ENCODE measurements around the gene PRPSAP1.
"Not testable (repeated sequence)": the region's sequence is repeated elsewhere in the genome, so short reads cannot be mapped to it uniquely, and the experiment has no call there.

PRPSAP1 gene

DNA sequence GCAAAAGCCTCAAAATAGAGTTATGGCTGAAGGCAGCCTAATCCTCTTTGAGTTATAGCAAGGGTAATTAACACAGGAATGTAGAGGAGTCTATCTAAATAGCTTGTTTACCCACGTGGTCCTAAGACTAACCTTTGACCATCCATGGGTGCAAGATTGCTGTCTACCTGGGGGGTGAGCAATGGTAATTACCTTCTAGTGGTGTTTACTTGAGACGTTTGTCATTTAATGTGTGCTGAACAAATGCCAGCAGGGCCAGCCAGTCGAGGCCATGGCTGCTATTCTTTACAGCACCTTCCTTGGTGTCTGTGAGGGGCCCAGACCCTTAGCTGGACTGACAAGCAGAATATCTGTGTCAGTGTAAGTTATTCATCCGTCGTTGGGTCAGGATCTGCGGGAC is 13.9 kb upstream of the PRPSAP1 start:
- Histone ChIP-seq H3K4me1 (ENCODE audit: control insufficient read depth, low read depth, low read length) (no peaks in the 10 kb centered on the region), H3K36me3 (ENCODE audit: control insufficient read depth, low read depth, low read length) (no peaks in the 10 kb centered on the region), H3K4me3 (ENCODE audit: low read length) (no peak overlapping the region), H3K27me3 (ENCODE audit: control insufficient read depth, insufficient read depth, low read length) (no peaks in the 10 kb centered on the region), H3K9me3 (ENCODE audit: control insufficient read depth, low read depth, low read length) (no peaks in the 10 kb centered on the region), H3K27ac (ENCODE audit: low read length) (no peak overlapping the region), H3K9ac (ENCODE audit: low read length) (no peak overlapping the region)

DNA sequence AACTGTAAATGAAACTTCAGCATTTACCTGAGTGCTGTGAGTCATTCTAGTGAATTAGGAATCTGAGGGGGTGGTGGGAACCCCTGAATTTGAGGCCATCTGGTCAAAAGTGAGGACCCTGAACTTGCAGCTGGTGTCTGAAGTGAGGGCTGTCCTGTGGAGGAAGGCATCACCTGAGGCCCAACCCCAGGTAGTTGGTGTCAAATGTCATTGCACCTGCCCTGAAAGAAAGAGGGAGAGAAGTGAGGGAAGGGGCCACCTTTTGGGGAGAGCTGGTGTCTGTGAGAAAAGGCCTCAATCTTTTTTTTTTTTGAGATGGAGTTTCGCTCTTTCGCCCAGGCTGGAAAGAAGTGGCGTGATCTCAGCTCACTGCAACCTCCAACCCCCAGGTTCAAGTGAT is 12.5 kb upstream of the PRPSAP1 start:
- Histone ChIP-seq H3K27ac (ENCODE audit: low read length) (no peak overlapping the region), H3K4me3 (ENCODE audit: low read length) (no peak overlapping the region), H3K9me3 (ENCODE audit: control insufficient read depth, low read depth, low read length) (no peaks in the 10 kb centered on the region), H3K4me1 (ENCODE audit: control insufficient read depth, low read depth, low read length) (no peaks in the 10 kb centered on the region), H3K9ac (ENCODE audit: low read length) (no peak overlapping the region), H3K27me3 (ENCODE audit: control insufficient read depth, insufficient read depth, low read length) (no peaks in the 10 kb centered on the region), H3K36me3 (ENCODE audit: control insufficient read depth, low read depth, low read length) (no peaks in the 10 kb centered on the region)

- Histone ChIP-seq H3K9me3 (ENCODE audit: control insufficient read depth, low read depth, low read length) (no peaks in the 10 kb centered on the region), H3K4me1 (ENCODE audit: control insufficient read depth, low read depth, low read length) (no peaks in the 10 kb centered on the region), H3K36me3 (ENCODE audit: control insufficient read depth, low read depth, low read length) (no peaks in the 10 kb centered on the region), H3K27me3 (ENCODE audit: control insufficient read depth, insufficient read depth, low read length) (no peaks in the 10 kb centered on the region), H3K9ac (ENCODE audit: low read length) (no peak overlapping the region), H3K4me3 (ENCODE audit: low read length) (no peak overlapping the region), H3K27ac (ENCODE audit: low read length) (no peak overlapping the region)
Observed at GRCh38 chr17:76365256-76365903, 11.7 kb upstream of the PRPSAP1 start.

DNA sequence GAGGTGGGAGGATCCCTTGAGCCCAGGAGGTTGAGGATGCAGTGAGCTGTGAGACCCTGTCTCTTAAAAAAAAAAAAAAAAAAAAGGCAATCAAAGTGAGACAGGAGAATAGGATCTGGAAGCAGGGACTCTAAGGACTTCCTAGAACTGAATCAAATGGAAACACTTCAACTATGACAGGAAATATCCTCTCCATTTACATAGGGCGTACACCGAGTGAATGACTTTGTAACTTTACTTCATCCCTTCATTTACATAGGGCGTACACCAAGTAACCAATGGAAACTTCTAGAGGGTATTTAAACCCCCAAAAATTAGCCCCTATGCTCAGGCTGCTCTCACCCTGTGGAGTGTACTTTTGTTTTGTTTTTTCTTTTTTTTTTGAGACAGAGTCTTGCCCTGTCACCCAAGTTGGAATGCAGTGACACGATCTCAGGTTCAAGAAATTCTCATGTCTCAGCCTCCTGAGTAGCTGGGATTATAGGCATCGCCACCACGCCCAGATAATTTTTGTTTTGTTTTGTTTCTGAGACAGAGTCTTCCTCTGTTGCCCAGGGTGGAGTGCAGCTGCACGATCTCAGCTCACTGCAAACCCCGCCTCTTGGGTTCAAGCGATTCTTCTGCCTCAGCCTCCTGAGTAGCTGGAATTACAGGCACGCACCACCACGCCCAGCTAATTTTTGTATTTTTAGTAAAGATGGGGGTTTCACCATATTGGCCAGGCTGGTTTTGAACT is 9.6 kb upstream of the PRPSAP1 start:
- Histone ChIP-seq H3K27me3 (ENCODE audit: control insufficient read depth, insufficient read depth, low read length) (no peaks in the 10 kb centered on the region), H3K27ac (ENCODE audit: low read length) (no peak overlapping the region), H3K9me3 (ENCODE audit: control insufficient read depth, low read depth, low read length) (no peaks in the 10 kb centered on the region)

DNA sequence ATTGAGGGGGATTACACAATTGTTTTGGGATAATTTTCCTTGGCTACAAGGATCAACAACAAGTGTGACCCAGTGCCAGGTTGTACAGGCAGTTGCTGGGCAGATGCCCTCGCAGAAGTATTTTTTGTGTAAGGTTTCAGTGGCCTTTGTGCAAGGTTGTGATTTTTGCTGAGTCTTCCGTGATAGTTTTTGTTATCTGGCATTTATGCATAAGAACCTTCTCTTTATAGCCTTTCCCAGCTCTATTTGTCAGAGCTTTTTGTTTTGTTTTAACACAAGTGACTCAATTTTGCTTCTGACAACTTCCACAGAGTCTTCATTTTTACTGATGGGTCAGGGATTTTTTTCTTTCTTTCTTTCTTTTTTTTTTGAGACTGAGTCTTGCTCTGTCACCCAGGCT is 6.7 kb upstream of the PRPSAP1 start:
- Histone ChIP-seq H3K9ac (ENCODE audit: low read length) (no peak overlapping the region), H3K4me3 (ENCODE audit: low read length) (no peak overlapping the region), H3K9me3 (ENCODE audit: control insufficient read depth, low read depth, low read length) (no peaks in the 10 kb centered on the region), H3K27ac (ENCODE audit: low read length) (no peak overlapping the region), H3K27me3 (ENCODE audit: control insufficient read depth, insufficient read depth, low read length) (no peaks in the 10 kb centered on the region), H3K4me1 (ENCODE audit: control insufficient read depth, low read depth, low read length) (no peaks in the 10 kb centered on the region), H3K36me3 (ENCODE audit: control insufficient read depth, low read depth, low read length) (no peaks in the 10 kb centered on the region)

More for the DNA sequence above, 9.6 kb upstream of the PRPSAP1 start:
- H3K4me3 ChIP-seq (ENCODE audit: low read length) = no peak overlapping the region
- H3K36me3 ChIP-seq (ENCODE audit: control insufficient read depth, low read depth, low read length) = no peaks in the 10 kb centered on the region
- no peak overlapping the region for H3K9ac ChIP-seq (ENCODE audit: low read length)
- H3K4me1 ChIP-seq (ENCODE audit: control insufficient read depth, low read depth, low read length) = no peaks in the 10 kb centered on the region

DNA sequence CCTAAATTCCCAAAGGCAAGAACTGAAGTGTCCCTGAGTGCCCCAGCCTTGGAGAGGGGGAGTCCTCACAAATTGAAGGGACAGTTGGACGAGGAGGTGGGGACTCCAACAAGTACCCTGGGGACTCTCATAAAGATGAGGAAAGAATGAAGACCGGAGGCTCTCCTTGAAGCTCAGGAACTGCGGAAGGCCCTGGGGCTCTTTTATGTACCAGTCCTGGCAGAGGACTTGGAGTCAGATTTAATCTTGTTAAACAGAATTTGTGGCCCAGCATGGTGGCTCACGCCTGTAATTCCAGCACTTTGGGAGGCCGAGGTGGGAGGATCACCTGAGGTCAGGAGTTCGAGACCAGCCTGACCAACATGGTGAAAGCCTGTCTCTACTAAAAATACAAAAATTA is 6.1 kb upstream of the PRPSAP1 start:
- H3K27me3 ChIP-seq (ENCODE audit: control insufficient read depth, insufficient read depth, low read length); H3K9me3 ChIP-seq (ENCODE audit: control insufficient read depth, low read depth, low read length); H3K4me3 ChIP-seq (ENCODE audit: low read length); H3K4me1 ChIP-seq (ENCODE audit: control insufficient read depth, low read depth, low read length); H3K36me3 ChIP-seq (ENCODE audit: control insufficient read depth, low read depth, low read length); H3K27ac ChIP-seq (ENCODE audit: low read length); H3K9ac ChIP-seq (ENCODE audit: low read length): not testable (repeated sequence)

GRCh38 chr17:76359375-76359774 is 5.7 kb upstream of the PRPSAP1 start:
- no peak overlapping the region for H3K4me3 ChIP-seq (ENCODE audit: low read length)
- no peak overlapping the region for H3K27ac ChIP-seq (ENCODE audit: low read length)
- H3K36me3 ChIP-seq (ENCODE audit: control insufficient read depth, low read depth, low read length) = no peaks in the 10 kb centered on the region
- no peaks in the 10 kb centered on the region for H3K27me3 ChIP-seq (ENCODE audit: control insufficient read depth, insufficient read depth, low read length)
- no peaks in the 10 kb centered on the region for H3K9me3 ChIP-seq (ENCODE audit: control insufficient read depth, low read depth, low read length)
- no peak overlapping the region for H3K9ac ChIP-seq (ENCODE audit: low read length)
- H3K4me1 ChIP-seq (ENCODE audit: control insufficient read depth, low read depth, low read length) = peaks cover 1% of the 10 kb centered on the region

- Histone ChIP-seq H3K4me3 (ENCODE audit: low read length) (no peak overlapping the region), H3K4me1 (ENCODE audit: control insufficient read depth, low read depth, low read length) (peaks cover 3% of the 10 kb centered on the region), H3K36me3 (ENCODE audit: control insufficient read depth, low read depth, low read length) (no peaks in the 10 kb centered on the region), H3K27me3 (ENCODE audit: control insufficient read depth, insufficient read depth, low read length) (no peaks in the 10 kb centered on the region), H3K9me3 (ENCODE audit: control insufficient read depth, low read depth, low read length) (no peaks in the 10 kb centered on the region), H3K9ac (ENCODE audit: low read length) (no peak overlapping the region), H3K27ac (ENCODE audit: low read length) (no peak overlapping the region)
Observed at GRCh38 chr17:76357597-76358158, 4.0 kb upstream of the PRPSAP1 start.

DNA sequence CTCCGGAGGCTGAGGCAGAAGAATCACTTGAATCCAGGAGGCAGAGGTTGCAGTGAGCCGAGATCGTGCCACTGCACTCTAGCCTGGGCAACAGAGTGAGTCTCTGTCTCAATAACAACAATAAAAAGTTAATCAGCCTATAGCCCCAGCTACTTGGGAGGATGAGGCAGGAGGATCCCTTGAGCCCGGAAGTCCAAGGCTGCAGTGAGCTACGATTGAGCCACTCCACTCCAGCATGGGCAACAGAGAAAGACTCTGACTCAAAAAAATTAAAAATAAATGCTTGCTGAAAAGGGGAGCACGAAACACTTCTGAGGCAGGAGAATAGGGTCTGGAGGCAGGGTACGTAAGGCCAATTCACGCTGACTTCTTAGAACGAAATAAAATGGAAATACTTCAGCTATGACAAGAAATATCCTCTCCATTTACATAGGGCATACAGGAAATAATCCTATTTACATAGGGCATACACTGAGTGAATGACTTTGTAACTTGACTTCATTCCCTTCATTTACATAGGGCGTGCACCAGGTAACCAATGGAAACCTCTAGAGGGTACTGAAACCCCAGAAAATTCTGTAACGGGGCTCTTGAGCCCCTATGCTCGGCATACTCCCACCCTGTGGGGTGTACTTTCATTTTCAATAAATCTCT is 3.2 kb upstream of the PRPSAP1 start:
- no peak overlapping the region for H3K9ac ChIP-seq (ENCODE audit: low read length)
- H3K9me3 ChIP-seq (ENCODE audit: control insufficient read depth, low read depth, low read length) = no peaks in the 10 kb centered on the region
- H3K27me3 ChIP-seq (ENCODE audit: control insufficient read depth, insufficient read depth, low read length) = no peaks in the 10 kb centered on the region
- no peak overlapping the region for H3K27ac ChIP-seq (ENCODE audit: low read length)
- H3K36me3 ChIP-seq (ENCODE audit: control insufficient read depth, low read depth, low read length) = no peaks in the 10 kb centered on the region
- peaks cover 3% of the 10 kb centered on the region for H3K4me1 ChIP-seq (ENCODE audit: control insufficient read depth, low read depth, low read length)
- no peak overlapping the region for H3K4me3 ChIP-seq (ENCODE audit: low read length)

- H3K27me3 ChIP-seq (ENCODE audit: control insufficient read depth, insufficient read depth, low read length) = no peaks in the 10 kb centered on the region
- peaks cover 3% of the 10 kb centered on the region for H3K4me1 ChIP-seq (ENCODE audit: control insufficient read depth, low read depth, low read length)
- H3K27ac ChIP-seq (ENCODE audit: low read length) = no peak overlapping the region
- H3K36me3 ChIP-seq (ENCODE audit: control insufficient read depth, low read depth, low read length) = no peaks in the 10 kb centered on the region
- no peak overlapping the region for H3K9ac ChIP-seq (ENCODE audit: low read length)
- no peaks in the 10 kb centered on the region for H3K9me3 ChIP-seq (ENCODE audit: control insufficient read depth, low read depth, low read length)
- peak overlapping the region; percentile 77 for H3K4me3 ChIP-seq (ENCODE audit: low read length)
Observed at GRCh38 chr17:76354747-76355310, 1.1 kb upstream of the PRPSAP1 start.

DNA sequence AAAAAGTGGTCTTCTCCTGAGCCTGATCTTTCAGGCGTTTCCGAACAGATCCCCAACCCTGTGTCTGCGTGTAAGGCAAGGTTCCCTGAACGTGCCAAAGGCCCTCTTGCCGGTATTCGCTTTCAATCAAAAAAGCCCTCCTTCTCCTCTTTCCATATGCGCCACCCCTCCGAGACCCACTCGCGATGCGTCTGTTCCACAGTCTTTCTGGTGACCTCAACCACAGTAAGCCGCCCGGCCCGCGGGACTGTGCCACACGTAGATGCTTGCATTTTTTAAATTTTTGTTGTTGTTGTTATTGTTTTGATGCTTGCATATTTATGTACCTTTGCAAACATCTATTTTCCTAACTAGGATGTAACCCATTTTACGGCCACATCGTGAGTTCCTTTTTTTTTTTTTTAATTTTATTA is 607 bp upstream of the PRPSAP1 start:
- Histone ChIP-seq H3K9me3 (ENCODE audit: control insufficient read depth, low read depth, low read length) (no peaks in the 10 kb centered on the region), H3K4me3 (ENCODE audit: low read length) (peak overlapping the region; percentile 77), H3K36me3 (ENCODE audit: control insufficient read depth, low read depth, low read length) (no peaks in the 10 kb centered on the region), H3K27me3 (ENCODE audit: control insufficient read depth, insufficient read depth, low read length) (no peaks in the 10 kb centered on the region), H3K9ac (ENCODE audit: low read length) (peak overlapping the region; percentile 93), H3K27ac (ENCODE audit: low read length) (no peak overlapping the region), H3K4me1 (ENCODE audit: control insufficient read depth, low read depth, low read length) (peaks cover 3% of the 10 kb centered on the region)

All from iPS-18a (cell line).